Measurements from ENCODE around the gene EXOC4.

- TF ChIP-seq CTCF (IDR thresholded peaks at IDR 0.05) (no peak), POLR2A (IDR thresholded peaks at IDR 0.05) (no peak)
Measured at GRCh38 chr7:133945497-133945896, 692.6 kb downstream of the EXOC4 start.

Measured in lower leg skin (tissue), 3 donors.